Heart right ventricle (tissue), 16 donors: ENCODE measurements around the gene HIC1. TPM values are rescaled to one million over a fixed set of nuclear protein-coding genes. Genes with fewer than 3 reads are reported as not detected.
A peak's percentile ranks its signal among the peaks of the same experiment; 100 is the strongest.

Experiments
- ATAC-seq, 8 donors: fragments of 200-7000 bp; cut with Tn5 transposase; one replicate each; pipeline ENCODE4 v1.9.1; 2020; ENCODE audit warnings: mild to moderate bottlenecking in 8 of 8, moderate library complexity in 8 of 8, moderate number of reproducible peaks in 1 of 8
- DNase-seq, 2 donors: peaks; one replicate each; pipeline ENCODE4 v3.0.0-alpha.2; 2020
- H3K27ac ChIP-seq, 10 donors: fragments of 200-600 bp; sonication (generic) in 2 of 10; one replicate each; pipeline versions ENCODE4 v1.5.0 to v1.8.0; 2020 to 2022; ENCODE audit warnings: mild to moderate bottlenecking in 3 of 10
- H3K27me3 ChIP-seq, 7 donors: fragments of 200-600 bp; one replicate each; pipeline ENCODE4 v1.8.0; 2021 to 2022; ENCODE audit warnings: mild to moderate bottlenecking in 2 of 7
- H3K36me3 ChIP-seq, 9 donors: fragments of 200-600 bp; sonication (generic) in 1 of 9; one replicate each; pipeline versions ENCODE4 v1.5.0 to v1.8.0; 2020 to 2022; ENCODE audit warnings: mild to moderate bottlenecking in 2 of 9
- H3K4me1 ChIP-seq, 9 donors: fragments of 200-600 bp; sonication (generic) in 1 of 9; one replicate each; pipeline versions ENCODE4 v1.5.0 to v1.8.0; 2020 to 2022; ENCODE audit warnings: mild to moderate bottlenecking in 4 of 9
- H3K4me3 ChIP-seq, 10 donors: fragments of 200-600 bp; sonication (generic) in 2 of 10; one replicate each; pipeline versions ENCODE4 v1.5.0 to v1.8.0; 2020 to 2022; ENCODE audit warnings: mild to moderate bottlenecking in 7 of 10, moderate library complexity in 2 of 10
- H3K9me3 ChIP-seq, 11 donors: fragments of 200-600 bp in 10 of 11; sonication (generic) in 2 of 11; one replicate each; pipeline versions ENCODE4 v1.5.0 to v1.8.0; 2013 to 2022; ENCODE audit warnings: mild to moderate bottlenecking in 2 of 11, control low read depth in 1 of 11, moderate library complexity in 1 of 11
- CTCF ChIP-seq, 9 donors: fragments of 200-600 bp; sonication (generic) in 2 of 9; IDR thresholded peaks; one replicate each; pipeline versions ENCODE4 v1.5.0 to v1.8.0; 2021 to 2022; ENCODE audit warnings: antibody characterized with exemption in 9 of 9, mild to moderate bottlenecking in 5 of 9, moderate library complexity in 1 of 9
- WGBS, 2 donors: extraction: QIAGEN DNeasy Blood & Tissue Kit; methylation state at CpG; one replicate each; pipeline ENCODE4 v1.1.7; 2013; ENCODE audit warnings: inconsistent platforms in 1 of 2; 5-methylcytosine and 5-hydroxymethylcytosine counted together
- intact Hi-C, 10 donors: fragments of 100-400 bp; cut with DNase I; formaldehyde crosslinking; loops; one replicate each; pipeline versions ENCODE4 v1.11.1 to v1.14.2; 2022
- polyA plus RNA-seq, 2 donors: library from polyadenylated mRNA; stranded (reverse); fragments of 200-250 nt; gene quantifications; one replicate each; pipeline ENCODE4 v1.2.3, GENCODE V29; 2013
- total RNA-seq, 10 donors: library from RNA; stranded (reverse); fragmentation: NEBNext Ultra II Directional in 3 of 10; extraction: Animal tissue kit (Norgen Biotek cat#: 25700) in 3 of 10; gene quantifications; one replicate each; pipeline versions ENCODE4 v1.2.1 to v1.2.4, GENCODE V29; 2021 to 2023
- donor health status: Arrhythmogenic right ventricular cardiomyopathy.
- donor health status: ischemic (EF 13 %, LVEDD 7.1; RV severe dilation, severe dysfunction).
- donor health status: healthy with polysubstance abuse.
- donor health status: DM: no; HTN: yes; CAD: no.
- donor health status: DM: no; HTN: no; CAD: no.
- donor health status: ischemic (EF 25% LVEDD 6.9; RV normal size, moderate dysfunction).
- donor health status: ischemic (EF 25% LVEDD 5.7; RV mildly dilated, moderate dysfunction).
- donor health status: healthy.
- donor health status: DM: yes; HTN: yes; CAD: no.
- donor health status: Ischemic cardiomyopathy.
- donor health status: ischemic (EF 35%, LVEDD 5.7; RV mildly dilated, moderate dysfunction).
- donor health status: nonischemic (EF 11% LVEDD 7.7; RV severe dilation, severe dysfunction).
- donor health status: DM: yes; HTN: yes; CAD: no.
- donor health status: PGD.
- donor health status: ischemic (EF 29% LVEDD 5.4; RV normal size, mild dysfunction).
- donor health status: nonischemic (EF 23%, LVEDD 6.1; RV moderate dilation, normal function).

HIC1 gene
- total and polyA plus RNA-seq, 12 donors = 3.5 to 37.5 (median 12.1) TPM

DNA sequence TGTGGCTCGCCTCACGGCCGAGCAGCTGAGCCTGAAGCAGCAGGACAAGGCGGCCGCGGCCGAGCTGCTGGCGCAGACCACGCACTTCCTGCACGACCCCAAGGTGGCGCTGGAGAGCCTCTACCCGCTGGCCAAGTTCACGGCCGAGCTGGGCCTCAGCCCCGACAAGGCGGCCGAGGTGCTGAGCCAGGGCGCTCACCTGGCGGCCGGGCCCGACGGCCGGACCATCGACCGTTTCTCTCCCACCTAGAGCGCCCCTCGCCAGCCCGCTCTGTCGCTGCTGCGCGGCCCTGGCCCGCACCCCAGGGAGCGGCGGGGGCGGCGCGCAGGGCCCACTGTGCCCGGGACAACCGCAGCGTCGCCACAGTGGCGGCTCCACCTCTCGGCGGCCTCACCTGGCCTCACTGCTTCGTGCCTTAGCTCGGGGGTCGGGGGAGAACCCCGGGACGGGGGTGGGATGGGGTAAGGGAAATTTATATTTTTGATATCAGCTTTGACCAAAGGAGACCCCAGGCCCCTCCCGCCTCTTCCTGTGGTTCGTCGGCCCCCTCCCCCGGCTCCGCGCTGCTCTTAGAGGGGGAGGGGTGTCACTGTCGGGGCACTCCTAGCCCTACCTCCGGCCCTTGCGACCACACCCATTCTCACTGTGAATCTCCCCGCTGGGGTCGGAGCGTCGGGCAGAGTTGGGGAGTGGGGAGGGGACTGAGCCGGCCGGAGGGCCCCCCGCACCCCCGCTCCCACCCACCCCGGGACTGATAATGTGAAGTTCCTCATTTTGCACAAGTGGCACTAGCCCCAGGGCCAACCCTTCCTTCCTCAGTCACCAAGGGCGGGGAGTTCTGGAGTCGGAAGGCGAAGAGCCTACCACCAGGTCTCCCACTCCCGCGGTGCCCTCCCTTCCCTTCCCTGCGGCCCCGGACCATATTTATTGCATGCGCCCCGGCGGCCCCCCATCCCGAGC is 4.0 kb downstream of the HIC1 start:
- H3K36me3 ChIP-seq = peaks cover 0 to 72% (median 0%) of the 10 kb centered on the region in 9 donors

DNA sequence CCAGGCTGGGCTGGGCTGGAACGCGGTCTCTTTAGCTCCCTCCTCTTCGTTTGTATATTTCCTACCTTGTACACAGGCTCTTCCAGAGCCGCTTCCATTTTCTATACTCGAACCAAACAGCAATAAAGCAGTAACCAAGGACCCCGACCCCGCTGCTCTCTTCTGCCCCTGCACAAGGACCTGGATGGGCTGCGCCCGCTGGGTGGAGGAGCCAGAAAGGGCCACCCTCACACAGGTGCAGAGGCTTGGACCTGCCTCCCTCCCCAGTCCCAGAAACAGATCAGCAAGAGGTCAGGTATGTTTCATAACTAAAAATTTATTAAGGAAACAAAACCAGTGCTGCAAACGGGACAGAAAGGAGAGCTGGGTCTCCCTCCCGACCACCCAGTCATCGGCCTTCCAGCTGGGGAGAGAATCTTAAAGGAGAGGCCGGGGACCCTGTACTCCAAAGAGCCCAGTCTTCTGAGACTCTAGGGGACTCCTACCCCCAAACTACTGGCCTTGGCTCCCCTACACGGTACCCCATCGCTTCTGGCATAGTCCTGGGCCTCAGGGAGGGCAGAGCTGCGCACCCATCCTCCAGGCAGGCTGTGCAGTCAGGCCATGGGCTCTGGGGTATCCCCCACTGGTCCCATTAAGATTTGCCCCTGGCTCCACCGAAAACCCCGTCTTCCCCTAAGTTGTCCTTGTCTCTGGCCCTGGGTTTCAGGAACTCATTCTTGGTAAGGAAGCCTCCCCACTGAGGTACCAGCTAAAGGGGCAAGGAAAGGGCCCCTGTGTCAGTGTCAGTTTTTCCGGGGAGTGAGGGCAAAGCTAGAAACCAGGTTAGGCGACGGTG is 4.9 kb downstream of the HIC1 start:
- intact Hi-C loops = loop anchor here in 9 of 10 donors (5.0 to 10.0 kb wide), 9 partner anchors 33 to 345 kb away; partner anchors contain the start of gene MNT (in 1 of the 9)
- H3K4me3 ChIP-seq = peak overlapping the region in 9 of 10 donors; percentile 50 to 83 (median 71)
- peak overlapping the region; percentile 78 to 97 (median 93) for H3K27ac ChIP-seq
- peaks cover 29 to 82% (median 75%) of the 10 kb centered on the region in 9 donors for H3K4me1 ChIP-seq
- DNase-seq (no peak), ATAC-seq (no peak)
- 51 to 64% methylated on average over 21 of the region's 21 CpGs for WGBS, 2 donors
- no peaks in the 10 kb centered on the region for H3K9me3 ChIP-seq
- no peak for TF ChIP-seq CTCF (IDR thresholded peaks at IDR 0.05)
- peaks cover 0 to 41% (median 8%) of the 10 kb centered on the region in 7 donors for H3K27me3 ChIP-seq
- peaks cover 0 to 81% (median 7%) of the 10 kb centered on the region in 9 donors for H3K36me3 ChIP-seq

More for the DNA sequence above, 4.0 kb downstream of the HIC1 start:
- Histone ChIP-seq H3K4me1 (peaks cover 34 to 82% (median 75%) of the 10 kb centered on the region in 9 donors), H3K4me3 (peak overlapping the region; percentile 0 to 83 (median 71)), H3K9me3 (no peaks in the 10 kb centered on the region), H3K27me3 (peaks cover 0 to 50% (median 8%) of the 10 kb centered on the region in 7 donors), H3K27ac (peak overlapping the region; percentile 78 to 97 (median 93))
- intact Hi-C loops = loop anchor here in 7 of 10 donors (5.0 to 10.0 kb wide), 7 partner anchors 33 to 336 kb away; no protein-coding TSS in a partner anchor
- TF ChIP-seq CTCF (IDR thresholded peaks at IDR 0.05) = peak; percentile 67 to 87 (median 76)
- ATAC-seq (peak; percentile 8 to 34 (median 24)), DNase-seq (peak; percentile 80 to 87)
- WGBS, 2 donors = 15 to 21% methylated on average over 74 to 78 of the region's 78 CpGs

DNA sequence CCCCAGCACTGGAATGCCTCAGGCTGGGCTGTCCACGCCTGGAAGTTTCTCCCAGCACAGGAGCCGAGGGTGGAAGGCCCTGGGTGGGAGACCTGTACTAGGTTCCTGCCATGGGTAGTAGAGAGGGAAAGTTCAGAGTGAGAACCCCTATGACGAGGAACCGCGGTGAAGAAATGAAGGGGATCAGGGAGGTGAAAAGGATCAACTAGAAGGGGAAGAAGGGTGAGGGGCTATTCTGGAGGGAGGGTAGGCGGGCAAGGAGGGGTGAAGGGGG is 5.4 kb downstream of the HIC1 start:
- intact Hi-C loops = loop anchor here in 4 of 10 donors (5.0 to 10.0 kb wide), 4 partner anchors 112 to 344 kb away; partner anchors contain the start of gene MNT (in 1 of the 4)
- Histone ChIP-seq H3K27me3 (peaks cover 0 to 35% (median 8%) of the 10 kb centered on the region in 7 donors), H3K36me3 (peaks cover 0 to 86% (median 9%) of the 10 kb centered on the region in 9 donors), H3K9me3 (no peaks in the 10 kb centered on the region), H3K4me3 (peak overlapping the region in 8 of 10 donors; percentile 53 to 83 (median 72)), H3K4me1 (peaks cover 29 to 84% (median 80%) of the 10 kb centered on the region in 9 donors), H3K27ac (peak overlapping the region; percentile 78 to 97 (median 93))
- no peak for TF ChIP-seq CTCF (IDR thresholded peaks at IDR 0.05)
- whole genome bisulfite sequencing, 2 donors = 59 to 67% methylated on average over 6 of the region's 6 CpGs
- DNase-seq (no peak), ATAC-seq (no peak)
